Measurements from ENCODE around the gene GABARAP.

The GABARAP gene

DNA sequence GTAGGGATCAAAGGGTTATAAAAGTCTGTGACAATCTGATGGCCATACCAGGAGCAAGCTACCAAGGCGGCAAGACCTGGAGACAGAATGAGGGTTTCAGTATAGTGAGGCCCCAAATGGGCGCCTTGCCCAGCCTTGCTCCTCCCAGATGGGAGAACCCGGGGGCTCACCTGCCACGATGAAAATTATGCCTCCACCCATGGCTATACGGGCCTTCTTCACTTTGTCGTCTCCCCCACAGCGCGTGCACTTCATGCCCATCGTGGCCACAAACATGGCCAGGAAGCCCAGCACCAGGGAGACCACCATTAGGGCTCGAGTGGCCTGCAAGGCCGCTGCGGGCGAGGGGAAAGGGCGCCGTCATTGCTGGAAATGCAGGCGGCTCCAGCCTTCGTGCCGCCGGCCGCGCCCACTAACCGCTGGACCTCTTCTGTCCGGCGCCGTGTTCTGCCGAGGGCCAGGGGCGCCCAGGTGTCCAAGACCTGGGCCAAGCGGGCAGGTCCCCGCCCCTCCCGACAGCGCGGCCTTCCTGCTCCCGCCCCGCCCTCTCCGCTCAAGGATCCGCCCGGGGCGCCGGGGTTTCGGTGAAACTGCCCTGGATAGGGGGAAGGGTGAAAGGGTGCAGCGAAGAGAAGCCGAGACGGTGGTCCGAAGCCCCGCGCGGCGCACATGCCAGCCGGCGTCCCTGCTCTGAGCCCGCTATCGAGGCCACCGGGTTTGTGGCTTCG lies 18.6 kb upstream of the GABARAP start:
- TF ChIP-seq TCF12 (IDR thresholded peaks at IDR 0.05; ENCODE audit: low read depth) (peak; percentile 30; the same call in 1 of the 2 replicates), ZBTB7A (IDR thresholded peaks at IDR 0.05; ENCODE audit: low read depth) (peak; percentile 56; the same call in 1 of the 2 replicates), CEBPB (IDR thresholded peaks at IDR 0.05) (no peak), TAF1 (IDR thresholded peaks at IDR 0.05; ENCODE audit: low read depth) (peak; percentile 46)
- TF ChIP-seq, protein P1, sequence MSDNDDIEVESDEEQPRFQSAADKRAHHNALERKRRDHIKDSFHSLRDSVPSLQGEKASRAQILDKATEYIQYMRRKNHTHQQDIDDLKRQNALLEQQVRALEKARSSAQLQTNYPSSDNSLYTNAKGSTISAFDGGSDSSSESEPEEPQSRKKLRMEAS (IDR thresholded peaks at IDR 0.05): 0 out of 2 replicates have a peak, but pooled peaks have one; percentile 39

DNA sequence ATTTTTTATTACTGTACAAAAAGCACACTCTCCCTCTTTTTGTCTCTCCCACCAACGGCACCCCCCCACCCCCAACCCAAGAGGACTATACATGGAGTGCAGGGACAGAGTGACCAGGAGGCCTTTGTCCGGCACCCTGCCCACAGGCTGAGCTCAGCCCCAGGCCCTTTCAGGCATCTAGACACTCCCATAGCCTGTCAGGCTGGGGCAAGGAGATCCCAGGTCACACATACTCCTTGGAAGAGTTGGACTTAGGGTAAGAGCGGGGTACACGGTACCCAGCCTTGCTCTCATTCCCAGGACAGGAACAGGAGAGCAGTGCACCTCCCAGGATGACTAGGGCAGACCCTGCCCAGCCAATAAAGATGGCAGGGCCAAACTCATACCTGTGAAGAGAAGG lies 17.9 kb upstream of the GABARAP start:
- no peak for TF ChIP-seq TEAD4 (IDR thresholded peaks at IDR 0.05)
- TF ChIP-seq NFIC (IDR thresholded peaks at IDR 0.05): no peak
- no peak for TF ChIP-seq CREB1 (IDR thresholded peaks at IDR 0.05; ENCODE audit: low read depth)
- TF ChIP-seq FOXM1 (IDR thresholded peaks at IDR 0.05; ENCODE audit: borderline replicate concordance, low read depth): no peak
- TF ChIP-seq, protein P2, sequence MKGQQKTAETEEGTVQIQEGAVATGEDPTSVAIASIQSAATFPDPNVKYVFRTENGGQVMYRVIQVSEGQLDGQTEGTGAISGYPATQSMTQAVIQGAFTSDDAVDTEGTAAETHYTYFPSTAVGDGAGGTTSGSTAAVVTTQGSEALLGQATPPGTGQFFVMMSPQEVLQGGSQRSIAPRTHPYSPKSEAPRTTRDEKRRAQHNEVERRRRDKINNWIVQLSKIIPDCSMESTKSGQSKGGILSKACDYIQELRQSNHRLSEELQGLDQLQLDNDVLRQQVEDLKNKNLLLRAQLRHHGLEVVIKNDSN (IDR thresholded peaks at IDR 0.05): no peak
- no peak for TF ChIP-seq TAF1 (IDR thresholded peaks at IDR 0.05; ENCODE audit: low read depth)
- TF ChIP-seq EP300 (IDR thresholded peaks at IDR 0.05; ENCODE audit: borderline replicate concordance): no peak
- no peak for TF ChIP-seq YY1 (IDR thresholded peaks at IDR 0.05; ENCODE audit: low read depth)
- no peak for TF ChIP-seq ZBTB7A (IDR thresholded peaks at IDR 0.05; ENCODE audit: low read depth)
- no peak for TF ChIP-seq CEBPB (IDR thresholded peaks at IDR 0.05)
- TF ChIP-seq, protein P3, sequence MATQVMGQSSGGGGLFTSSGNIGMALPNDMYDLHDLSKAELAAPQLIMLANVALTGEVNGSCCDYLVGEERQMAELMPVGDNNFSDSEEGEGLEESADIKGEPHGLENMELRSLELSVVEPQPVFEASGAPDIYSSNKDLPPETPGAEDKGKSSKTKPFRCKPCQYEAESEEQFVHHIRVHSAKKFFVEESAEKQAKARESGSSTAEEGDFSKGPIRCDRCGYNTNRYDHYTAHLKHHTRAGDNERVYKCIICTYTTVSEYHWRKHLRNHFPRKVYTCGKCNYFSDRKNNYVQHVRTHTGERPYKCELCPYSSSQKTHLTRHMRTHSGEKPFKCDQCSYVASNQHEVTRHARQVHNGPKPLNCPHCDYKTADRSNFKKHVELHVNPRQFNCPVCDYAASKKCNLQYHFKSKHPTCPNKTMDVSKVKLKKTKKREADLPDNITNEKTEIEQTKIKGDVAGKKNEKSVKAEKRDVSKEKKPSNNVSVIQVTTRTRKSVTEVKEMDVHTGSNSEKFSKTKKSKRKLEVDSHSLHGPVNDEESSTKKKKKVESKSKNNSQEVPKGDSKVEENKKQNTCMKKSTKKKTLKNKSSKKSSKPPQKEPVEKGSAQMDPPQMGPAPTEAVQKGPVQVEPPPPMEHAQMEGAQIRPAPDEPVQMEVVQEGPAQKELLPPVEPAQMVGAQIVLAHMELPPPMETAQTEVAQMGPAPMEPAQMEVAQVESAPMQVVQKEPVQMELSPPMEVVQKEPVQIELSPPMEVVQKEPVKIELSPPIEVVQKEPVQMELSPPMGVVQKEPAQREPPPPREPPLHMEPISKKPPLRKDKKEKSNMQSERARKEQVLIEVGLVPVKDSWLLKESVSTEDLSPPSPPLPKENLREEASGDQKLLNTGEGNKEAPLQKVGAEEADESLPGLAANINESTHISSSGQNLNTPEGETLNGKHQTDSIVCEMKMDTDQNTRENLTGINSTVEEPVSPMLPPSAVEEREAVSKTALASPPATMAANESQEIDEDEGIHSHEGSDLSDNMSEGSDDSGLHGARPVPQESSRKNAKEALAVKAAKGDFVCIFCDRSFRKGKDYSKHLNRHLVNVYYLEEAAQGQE (IDR thresholded peaks at IDR 0.05; ENCODE audit: low read depth): no peak
- no peak for TF ChIP-seq RAD21 (IDR thresholded peaks at IDR 0.05; ENCODE audit: low read depth)
- TF ChIP-seq TCF12 (IDR thresholded peaks at IDR 0.05; ENCODE audit: low read depth): no peak
- TF ChIP-seq, protein P1 (IDR thresholded peaks at IDR 0.05): no peak
- TF ChIP-seq EGR1 (IDR thresholded peaks at IDR 0.05): no peak

DNA sequence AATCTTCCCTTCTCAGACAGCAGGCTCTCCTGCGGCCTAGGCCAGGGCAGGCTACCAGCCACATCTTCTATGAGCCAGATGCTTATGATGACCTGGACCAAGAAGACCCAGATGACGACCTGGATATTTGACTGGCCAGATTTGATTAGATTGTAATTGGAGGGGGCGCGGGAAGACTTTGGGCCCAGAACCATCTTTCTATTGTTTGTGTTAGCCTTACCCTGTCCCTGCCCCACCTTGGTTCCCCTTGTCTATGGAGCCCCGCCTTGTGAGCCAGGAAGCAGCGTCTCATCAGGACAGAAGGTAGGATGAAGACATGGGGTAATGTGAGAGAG lies 17.3 kb upstream of the GABARAP start:
- TF ChIP-seq TAF1 (IDR thresholded peaks at IDR 0.05; ENCODE audit: low read depth): no peak
- TF ChIP-seq RAD21 (IDR thresholded peaks at IDR 0.05; ENCODE audit: low read depth): no peak
- TF ChIP-seq, protein P3 (IDR thresholded peaks at IDR 0.05; ENCODE audit: low read depth): no peak
- no peak for TF ChIP-seq TCF12 (IDR thresholded peaks at IDR 0.05; ENCODE audit: low read depth)
- TF ChIP-seq, protein P1 (IDR thresholded peaks at IDR 0.05): no peak
- no peak for TF ChIP-seq NFIC (IDR thresholded peaks at IDR 0.05)
- no peak for TF ChIP-seq CEBPB (IDR thresholded peaks at IDR 0.05)
- TF ChIP-seq EGR1 (IDR thresholded peaks at IDR 0.05): no peak
- TF ChIP-seq CREB1 (IDR thresholded peaks at IDR 0.05; ENCODE audit: low read depth): no peak
- no peak for TF ChIP-seq YY1 (IDR thresholded peaks at IDR 0.05; ENCODE audit: low read depth)
- no peak for TF ChIP-seq TEAD4 (IDR thresholded peaks at IDR 0.05)
- TF ChIP-seq ZBTB7A (IDR thresholded peaks at IDR 0.05; ENCODE audit: low read depth): no peak
- no peak for TF ChIP-seq EP300 (IDR thresholded peaks at IDR 0.05; ENCODE audit: borderline replicate concordance)
- TF ChIP-seq, protein P2 (IDR thresholded peaks at IDR 0.05): no peak
- no peak for TF ChIP-seq FOXM1 (IDR thresholded peaks at IDR 0.05; ENCODE audit: borderline replicate concordance, low read depth)

DNA sequence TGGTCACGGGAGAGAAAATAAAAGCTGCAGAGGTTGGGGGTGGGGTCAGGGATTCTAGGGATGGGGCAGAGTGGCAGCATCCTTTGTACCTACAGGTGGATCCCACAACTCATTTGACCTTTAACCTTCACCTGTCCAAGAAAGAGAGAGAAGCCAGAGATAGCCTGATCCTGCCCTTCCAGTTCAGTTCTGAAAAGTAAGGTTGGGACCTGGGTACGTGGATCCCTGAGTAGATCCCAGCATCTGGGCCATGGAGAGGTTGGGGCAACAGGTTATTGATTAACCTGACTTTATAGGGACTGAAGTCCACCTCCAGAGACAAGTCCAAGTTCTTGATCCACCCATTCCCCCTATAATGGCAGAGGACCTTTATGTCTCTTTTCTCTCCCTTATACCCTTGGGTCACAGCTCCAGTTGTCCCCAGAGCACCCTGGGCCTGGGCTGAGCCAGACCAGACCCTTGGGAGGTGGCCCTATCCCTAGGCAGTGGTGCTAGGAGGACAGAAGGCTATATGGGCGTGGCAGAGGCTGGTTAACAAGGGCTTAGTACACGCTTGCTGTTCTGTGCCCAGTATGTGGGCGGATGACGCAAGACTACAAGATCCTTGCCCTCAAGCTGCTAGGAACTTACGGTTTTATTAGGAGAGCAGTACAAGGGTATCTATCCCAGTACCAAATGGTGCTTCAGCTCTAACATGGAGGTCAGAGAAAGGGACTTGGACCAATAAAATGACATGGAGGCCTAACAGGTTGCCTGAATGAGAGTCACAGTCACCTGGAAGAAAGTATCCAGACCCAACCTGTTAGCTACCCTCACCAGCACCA lies 16.7 kb upstream of the GABARAP start:
- TF ChIP-seq CREB1 (IDR thresholded peaks at IDR 0.05; ENCODE audit: low read depth) (no peak), CEBPB (IDR thresholded peaks at IDR 0.05) (peak; percentile 86), ZBTB7A (IDR thresholded peaks at IDR 0.05; ENCODE audit: low read depth) (no peak), EGR1 (IDR thresholded peaks at IDR 0.05) (peak; percentile 82), FOXM1 (IDR thresholded peaks at IDR 0.05; ENCODE audit: borderline replicate concordance, low read depth) (no peak), NFIC (IDR thresholded peaks at IDR 0.05) (no peak)

Measured in Ishikawa (cell line).